SKM-1 treated with dmso at 0.1 percent for 144 hours (cell line): ENCODE results near the gene CALHM1.
"Not testable (repeated sequence)": the region's sequence is repeated elsewhere in the genome, so short reads cannot be mapped to it uniquely, and the experiment has no call there.

ENCODE experiments used
- DNase-seq: peaks from one replicate; lab custom pipeline; 2025; ENCODE audit not compliant: unreplicated experiment; lab: John Stamatoyannopoulos, UW

Gene CALHM1

GRCh38 chr10:103487410-103487708 is 28.7 kb upstream of the CALHM1 start:
- no peak for DNase-seq

- not testable (repeated sequence) for DNase-seq
Measured at GRCh38 chr10:103486635-103487409, 28.1 kb upstream of the CALHM1 start.

GRCh38 chr10:103481974-103482531 is 23.4 kb upstream of the CALHM1 start:
- peak; percentile 84 for DNase-seq

GRCh38 chr10:103480521-103480920 is 21.8 kb upstream of the CALHM1 start:
- no peak for DNase-seq

GRCh38 chr10:103479135-103479534 is 20.4 kb upstream of the CALHM1 start, which contains the start of gene CALHM3:
Gene CALHM3, minus strand, starts transcription at chr10:103479240. Its CDS starts 208 bp downstream, at chr10:103479032.
- no peak for DNase-seq

GRCh38 chr10:103478671-103479070 is 20.0 kb upstream of the CALHM1 start:
- no peak for DNase-seq

- DNase-seq, result peak; percentile 33
Measured at GRCh38 chr10:103476046-103476768, 17.5 kb upstream of the CALHM1 start.

- DNase-seq, result no peak
Measured at GRCh38 chr10:103475437-103475836, 16.7 kb upstream of the CALHM1 start.

GRCh38 chr10:103474077-103474476 is 15.4 kb upstream of the CALHM1 start:
- no peak for DNase-seq

GRCh38 chr10:103473261-103473671 is 14.6 kb upstream of the CALHM1 start:
- DNase-seq, result no peak

GRCh38 chr10:103472005-103472404 is 13.3 kb upstream of the CALHM1 start:
- DNase-seq, result peak; percentile 35

GRCh38 chr10:103470761-103471653 is 12.3 kb upstream of the CALHM1 start:
- peak; percentile 93 for DNase-seq

GRCh38 chr10:103469201-103469600 is 10.5 kb upstream of the CALHM1 start:
- DNase-seq, result no peak

- DNase-seq, result no peak
Measured at GRCh38 chr10:103467406-103467805, 8.7 kb upstream of the CALHM1 start.

GRCh38 chr10:103466734-103467133 is 8.0 kb upstream of the CALHM1 start:
- no peak for DNase-seq

GRCh38 chr10:103465411-103466179 is 6.9 kb upstream of the CALHM1 start:
- no peak for DNase-seq

GRCh38 chr10:103463499-103463898 is 4.8 kb upstream of the CALHM1 start:
- DNase-seq, result no peak

- DNase-seq, result no peak
Measured at GRCh38 chr10:103459615-103460014, 915 bp upstream of the CALHM1 start.

- DNase-seq, result no peak
Measured at GRCh38 chr10:103457896-103458583, 660 bp downstream of the CALHM1 start.
